ENCODE measurements around the gene PUS3.
"Not testable (repeated sequence)": the region's sequence is repeated elsewhere in the genome, so short reads cannot be mapped to it uniquely, and the experiment has no call there.

The PUS3 gene

DNA sequence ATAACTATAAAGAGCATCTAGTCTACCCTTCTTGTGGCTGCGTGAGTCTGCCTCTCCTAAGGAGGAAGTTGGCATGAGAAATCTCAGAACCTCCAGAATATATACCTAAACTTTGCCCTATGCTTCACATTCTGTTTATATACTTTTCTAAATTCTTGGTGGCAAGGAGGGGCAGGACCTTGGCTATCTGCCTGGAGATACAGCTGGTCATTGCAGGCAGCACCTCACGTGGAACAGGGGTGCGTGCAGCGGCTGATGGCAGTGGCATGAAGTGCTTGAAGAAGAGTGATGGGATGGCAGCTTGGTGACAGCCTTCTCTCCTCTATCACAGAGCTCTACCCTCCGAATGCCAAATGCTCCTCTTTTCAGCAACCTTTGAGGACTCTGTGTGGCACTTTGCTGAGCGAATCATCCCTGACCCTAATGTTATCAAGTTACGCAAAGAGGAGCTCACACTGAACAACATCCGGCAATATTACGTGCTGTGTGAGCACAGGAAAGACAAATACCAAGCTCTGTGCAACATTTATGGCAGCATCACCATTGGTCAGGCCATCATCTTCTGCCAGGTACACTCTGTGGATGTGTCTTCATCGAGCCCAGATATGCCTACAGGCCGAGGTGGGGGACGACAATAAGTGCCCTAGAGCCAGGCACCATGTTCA lies 13.8 kb upstream of the PUS3 start:
- DNase-seq: no peak

DNA sequence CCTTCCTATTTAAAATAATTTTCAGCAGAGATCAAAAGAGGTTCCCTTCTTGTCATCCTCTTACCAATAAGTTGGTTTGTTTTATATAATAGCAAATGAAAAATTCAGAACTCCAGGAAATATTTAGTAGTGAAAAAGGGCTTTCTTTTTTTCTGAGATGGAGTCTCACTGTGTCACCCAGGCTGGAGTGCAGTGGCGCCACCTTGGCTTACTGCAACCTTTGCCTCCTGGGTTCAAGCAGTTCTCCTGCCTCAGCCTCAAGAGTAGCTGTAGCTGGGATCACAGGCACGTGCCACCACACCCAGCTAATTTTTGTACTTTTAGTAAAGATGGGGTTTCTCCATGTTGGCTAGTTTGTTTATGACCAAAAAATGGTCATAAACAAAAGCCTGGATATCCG lies 11.6 kb upstream of the PUS3 start:
- DNase-seq: not testable (repeated sequence)

DNA sequence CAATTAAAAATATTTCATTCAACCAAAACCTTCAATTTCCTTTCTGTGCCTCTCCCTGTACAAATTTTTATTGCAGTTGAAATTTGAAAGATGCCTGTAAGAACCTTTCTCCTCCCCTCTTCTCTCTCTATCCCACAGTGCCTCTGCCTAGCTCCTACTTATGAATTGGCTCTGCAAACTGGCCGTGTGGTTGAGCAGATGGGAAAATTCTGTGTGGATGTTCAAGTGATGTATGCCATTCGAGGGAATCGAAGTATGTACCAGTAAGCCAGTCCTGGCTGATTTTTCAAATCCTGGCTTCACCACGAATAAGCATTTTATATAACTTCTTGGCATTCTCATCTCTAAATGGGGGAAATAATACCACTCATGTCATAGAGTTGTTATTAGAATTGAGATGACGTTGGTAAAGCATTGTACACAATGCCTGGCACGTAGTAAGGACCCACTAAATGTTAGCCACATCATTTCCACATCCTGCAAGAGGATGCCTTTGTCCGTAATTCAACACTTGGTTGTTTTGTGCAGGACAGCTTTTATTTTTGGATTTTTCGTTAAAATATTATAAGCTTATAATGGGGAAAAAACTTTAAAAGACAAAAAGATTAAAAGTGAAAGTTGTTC lies 7.3 kb upstream of the PUS3 start:
- no peak for DNase-seq

DNA sequence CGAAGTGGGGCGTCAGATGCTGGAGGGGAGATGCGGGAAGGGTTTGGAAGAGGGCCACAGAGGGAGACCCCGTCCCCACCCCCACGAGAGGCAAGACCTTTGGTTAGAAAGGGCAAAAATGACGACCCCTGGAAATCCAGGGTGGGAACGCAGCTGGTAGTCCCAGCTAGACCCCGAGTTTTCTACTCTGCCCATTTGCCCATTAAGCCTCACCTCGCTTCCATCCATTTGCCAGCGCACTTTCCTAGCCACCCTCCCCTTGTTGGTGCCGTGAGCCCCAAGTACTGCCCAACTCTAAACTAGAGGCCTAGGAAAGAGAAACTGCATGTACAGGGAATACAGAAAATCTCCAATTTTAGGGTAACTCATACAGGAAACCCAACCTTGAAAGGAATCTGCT lies 1.7 kb upstream of the PUS3 start:
- no peak for DNase-seq

DNA sequence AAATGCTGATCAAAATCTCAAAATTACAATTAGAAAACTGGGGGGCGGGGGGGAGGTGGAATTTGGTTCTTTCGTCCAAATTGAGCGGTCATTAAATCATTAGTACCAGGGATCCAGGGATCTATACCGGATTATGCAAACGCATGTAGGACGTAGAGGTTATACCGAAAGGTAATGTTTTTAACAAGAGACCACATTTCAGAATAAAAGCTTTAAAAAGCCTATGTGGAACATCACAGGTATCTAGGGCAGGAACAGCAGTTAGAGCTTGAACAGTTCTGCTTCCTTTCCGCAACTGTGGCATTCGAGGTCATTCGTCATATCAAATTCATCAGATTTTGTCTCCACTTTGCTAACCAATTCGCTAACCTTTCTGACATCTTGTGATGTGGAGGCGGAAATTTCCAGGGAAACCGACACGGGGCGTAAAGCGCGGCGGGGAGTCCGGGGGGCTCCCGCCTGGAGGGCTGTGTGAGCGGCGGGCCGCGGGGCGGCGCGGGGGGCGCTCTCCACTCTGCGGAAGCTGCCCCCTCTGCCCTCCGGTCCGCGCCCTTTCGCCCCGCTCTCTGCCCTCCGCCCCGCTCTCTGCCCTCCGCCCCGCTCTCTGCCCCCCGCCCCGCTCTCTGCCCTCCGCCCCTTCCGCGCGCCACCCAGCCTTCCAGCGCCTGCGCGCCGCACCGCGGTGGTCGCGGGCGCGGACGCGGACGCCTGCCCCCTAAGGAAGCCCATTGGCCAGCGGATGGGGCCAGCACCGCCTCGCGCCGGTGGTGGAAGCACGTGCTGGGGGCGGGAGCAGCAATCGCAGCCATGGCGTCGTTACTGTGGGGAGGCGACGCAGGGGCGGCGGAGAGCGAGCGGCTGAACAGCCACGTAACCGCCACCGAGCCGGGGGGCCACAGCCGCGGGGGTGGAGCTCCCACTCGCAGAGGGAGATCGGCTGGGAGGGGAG lies 979 bp upstream of the PUS3 start, which contains the start of gene DDX25:
DDX25 (plus strand) TSS at position 798 of the 949 bp plus-strand sequence; CDS start at position 808, 10 bp downstream.
- peak; percentile 20 to 31 for DNase-seq

DNA sequence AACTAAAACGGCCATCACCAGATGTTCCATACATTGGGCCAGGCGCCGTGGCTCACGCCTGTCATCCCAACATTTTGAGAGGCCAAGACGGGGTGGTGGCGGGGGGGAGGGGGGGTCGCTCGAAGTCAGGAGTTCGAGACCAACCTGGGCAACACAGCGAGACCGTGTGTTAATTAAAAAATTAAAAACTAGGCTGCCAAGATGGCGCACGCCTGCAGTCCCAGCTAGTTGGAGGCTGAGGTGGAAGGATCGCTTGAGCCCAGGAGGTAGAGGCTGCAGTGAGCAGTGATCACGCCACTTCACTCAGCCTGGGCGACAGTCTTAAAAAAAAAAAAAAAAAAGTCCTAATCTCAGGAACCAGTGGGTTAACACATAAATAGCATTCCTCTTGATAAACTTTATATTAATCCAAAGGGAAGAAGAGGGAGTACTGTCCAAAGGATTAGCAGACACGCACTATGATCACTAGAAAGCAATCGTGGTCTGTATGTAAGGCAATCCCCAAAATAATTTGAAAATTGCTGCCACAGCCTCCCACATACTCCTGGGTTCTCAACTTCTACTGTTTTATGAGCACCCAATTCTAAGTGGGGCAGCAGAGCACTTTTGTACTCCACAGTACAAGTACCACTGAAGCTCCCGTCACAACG lies 604 bp downstream of the PUS3 start:
- peak in 1 of 2 experiments; percentile 12 for DNase-seq

DNA sequence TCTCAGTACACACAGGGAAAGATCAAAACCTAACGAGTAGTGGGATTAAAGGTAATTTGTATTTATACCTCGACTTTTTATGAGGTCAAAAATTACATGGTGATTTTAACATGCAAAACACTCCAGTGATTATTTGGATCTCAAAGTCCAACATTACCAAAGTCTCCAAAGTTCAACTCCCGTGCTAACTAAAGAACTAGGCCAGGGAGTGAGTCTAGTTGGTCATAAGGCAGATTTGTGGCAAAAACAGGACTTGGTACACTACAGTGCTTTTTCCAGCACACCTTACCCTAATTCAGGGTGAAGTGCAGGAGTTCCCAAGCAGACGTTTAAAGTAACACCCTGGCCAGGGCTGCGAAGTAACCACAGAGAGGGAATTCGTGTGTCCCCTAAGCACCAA lies 1.1 kb downstream of the PUS3 start:
- no peak for DNase-seq

DNA sequence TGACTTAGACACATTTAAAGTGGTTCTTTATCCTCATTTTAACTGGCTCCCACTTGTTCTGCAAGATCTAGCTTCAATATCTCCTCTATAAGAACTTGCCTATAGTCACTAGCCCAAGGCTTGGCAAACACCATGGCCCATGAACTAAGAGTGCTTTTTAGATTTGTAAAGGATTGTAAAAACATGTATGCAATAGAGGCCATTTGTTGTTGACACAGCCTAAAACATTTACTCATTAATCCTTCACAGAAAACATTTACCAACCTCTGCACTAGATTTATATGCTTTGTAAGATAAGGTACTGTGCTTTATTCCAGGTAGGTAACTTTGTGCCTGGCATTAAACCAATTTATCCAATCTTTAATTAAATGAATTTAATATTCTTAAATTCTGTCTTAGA lies 10.0 kb downstream of the PUS3 start:
- DNase-seq: no peak

DNA sequence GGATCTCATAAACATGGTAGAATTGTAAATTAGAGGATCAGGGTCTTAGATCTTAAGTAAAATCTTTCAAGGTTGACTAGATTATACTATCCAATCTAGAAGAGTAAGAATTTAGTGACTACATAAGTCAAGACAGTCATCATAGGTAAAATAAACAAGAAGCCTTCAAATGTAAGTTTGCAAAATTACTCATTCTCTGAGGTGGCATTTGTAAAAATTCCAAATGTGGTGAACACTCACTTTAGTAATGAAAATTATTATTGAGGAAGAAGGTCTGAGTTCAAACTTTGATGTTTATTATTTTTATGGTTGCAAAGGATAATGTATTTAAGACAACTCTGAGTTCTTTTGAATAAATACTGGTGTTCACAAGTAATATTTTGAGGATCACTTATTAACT lies 10.9 kb downstream of the PUS3 start:
- no peak for DNase-seq

DNA sequence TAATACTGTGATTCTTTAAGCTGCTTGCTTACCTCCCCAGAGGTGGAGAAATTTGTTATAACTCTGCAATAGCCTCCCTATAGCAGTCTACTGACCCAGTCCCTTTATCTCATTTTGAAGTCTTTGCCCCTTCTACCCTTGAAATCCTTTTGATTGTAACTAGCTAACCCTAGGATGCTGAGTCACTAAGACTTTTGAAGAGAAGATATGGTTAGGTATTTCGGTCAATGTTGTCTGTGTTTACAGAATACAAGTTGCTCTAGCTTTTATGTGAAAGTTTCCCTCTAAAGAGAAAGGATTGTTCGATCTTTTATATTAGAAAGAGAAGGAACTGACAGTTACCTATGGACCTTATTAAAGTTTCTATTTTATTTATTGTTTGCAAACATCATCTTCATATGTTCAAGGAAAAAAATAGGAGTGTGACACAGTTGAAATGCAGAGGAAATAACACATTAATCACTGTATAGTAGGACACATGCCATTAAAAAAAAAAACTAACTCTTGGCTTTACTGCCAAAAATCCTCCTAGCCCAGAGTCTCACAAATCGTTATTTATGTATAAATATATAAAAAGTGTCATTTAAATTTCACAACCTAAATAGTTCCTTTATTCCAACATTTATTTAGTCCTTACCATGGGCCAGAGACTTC lies 12.4 kb downstream of the PUS3 start:
- no peak for DNase-seq

DNA sequence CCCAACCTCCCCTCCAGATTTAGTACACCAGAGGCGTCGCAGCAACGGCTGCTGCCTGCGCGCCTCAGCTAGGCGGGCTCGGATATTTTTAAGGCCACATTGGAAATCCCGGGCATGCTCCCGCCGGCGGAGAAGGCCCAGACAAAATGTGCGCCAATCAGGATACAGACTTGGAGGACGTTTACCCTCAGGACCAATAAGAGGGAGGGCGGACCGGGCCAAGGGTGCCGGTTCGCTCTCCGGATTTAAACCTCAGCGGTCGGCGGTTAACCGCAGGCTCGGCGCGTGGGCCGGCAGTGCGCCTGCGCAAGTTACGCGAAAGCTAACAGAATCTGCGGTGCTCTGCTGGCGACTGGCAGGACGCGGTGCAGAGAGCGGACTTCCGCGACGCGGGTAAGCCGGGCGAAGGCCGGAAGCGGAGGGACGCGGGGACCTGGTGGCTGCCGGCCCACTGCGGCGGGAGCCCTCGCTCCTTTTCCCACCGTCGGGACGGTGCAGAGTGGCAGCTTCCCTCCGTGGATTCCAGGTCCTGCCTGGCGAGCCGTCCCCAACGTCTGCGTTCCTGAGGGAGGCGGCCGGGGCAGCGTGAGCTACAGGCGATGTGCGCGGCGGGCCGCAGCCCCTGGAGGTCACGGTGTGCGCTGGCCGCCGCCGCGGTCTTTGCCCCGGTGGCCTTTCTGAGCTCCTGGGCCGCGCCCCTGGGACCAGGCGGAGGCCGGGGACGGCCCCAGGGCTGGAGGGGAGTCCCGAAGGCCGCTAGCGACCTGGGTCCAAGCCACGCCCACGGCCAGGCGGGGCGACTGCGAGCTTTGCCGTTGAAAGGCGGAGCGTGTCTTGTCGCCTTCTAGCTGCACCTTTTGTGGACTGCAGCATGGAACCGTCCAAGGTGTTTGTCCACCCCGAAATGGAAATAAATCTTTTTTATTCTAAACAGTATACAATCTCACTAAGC lies 15.4 kb downstream of the PUS3 start, which contains the start of gene HYLS1:
HYLS1 (plus strand) TSS at position 296 of the 952 bp plus-strand sequence. CDS start 11,701 bp downstream, outside the sequence.
- peak; percentile 90 to 94 for DNase-seq

DNA sequence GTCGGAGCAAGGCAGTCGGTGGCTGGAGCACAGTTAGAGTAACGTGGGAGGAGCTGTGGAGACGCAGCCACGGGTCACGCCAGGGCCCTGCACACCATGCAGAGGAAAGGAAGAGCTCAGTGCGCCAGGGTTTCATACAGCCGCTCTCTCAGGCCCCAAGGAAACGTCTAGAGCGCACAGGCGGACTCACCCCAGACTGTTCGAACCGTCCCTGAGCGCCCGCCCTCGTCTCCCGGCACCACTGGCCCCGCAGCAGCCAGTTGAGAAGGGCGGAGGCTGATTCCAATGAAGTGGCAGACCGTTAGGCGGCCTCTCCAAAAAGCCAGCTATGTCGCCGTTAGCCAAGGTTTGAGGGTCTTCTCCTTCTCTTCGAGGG lies 16.0 kb downstream of the PUS3 start:
- DNase-seq: no peak

DNA sequence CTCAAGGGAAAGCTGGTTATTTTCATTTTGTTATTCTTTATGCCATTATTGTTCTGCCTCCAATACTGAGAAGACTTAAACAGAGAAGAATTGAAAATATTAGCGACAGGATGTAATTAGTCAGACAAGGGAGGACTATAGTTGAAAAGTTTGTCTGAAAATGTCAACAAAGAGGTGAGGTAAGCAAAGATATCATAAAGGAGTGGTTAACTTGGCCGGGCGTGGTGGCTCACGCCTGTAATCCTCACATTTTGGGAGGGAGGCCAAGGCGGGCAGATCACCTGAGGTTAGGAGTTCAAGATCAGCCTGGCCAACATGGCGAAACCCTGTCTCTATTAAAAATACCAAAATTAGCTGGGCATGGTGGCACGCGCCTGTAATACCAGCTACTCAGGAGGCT lies 19.6 kb downstream of the PUS3 start:
- no peak for DNase-seq

DNA sequence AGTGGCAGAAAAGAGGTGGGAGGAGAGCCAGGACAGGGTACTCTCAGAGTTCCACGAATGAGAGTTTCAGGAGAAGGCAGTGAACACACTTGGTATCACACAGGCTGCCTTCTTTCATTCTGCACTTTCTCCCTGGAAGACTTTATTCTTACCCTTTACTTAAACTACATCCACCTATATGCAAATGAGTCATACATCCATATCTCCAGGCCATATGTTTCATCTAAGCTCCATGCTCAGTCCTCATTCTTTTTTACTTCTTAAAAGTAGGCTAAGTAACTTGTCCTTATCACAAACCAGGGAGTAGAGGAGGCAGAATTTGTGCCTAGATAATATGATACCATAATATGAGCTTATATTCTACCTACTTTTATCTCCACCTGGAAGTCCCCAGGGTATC lies 21.7 kb downstream of the PUS3 start:
- DNase-seq: no peak

DNA sequence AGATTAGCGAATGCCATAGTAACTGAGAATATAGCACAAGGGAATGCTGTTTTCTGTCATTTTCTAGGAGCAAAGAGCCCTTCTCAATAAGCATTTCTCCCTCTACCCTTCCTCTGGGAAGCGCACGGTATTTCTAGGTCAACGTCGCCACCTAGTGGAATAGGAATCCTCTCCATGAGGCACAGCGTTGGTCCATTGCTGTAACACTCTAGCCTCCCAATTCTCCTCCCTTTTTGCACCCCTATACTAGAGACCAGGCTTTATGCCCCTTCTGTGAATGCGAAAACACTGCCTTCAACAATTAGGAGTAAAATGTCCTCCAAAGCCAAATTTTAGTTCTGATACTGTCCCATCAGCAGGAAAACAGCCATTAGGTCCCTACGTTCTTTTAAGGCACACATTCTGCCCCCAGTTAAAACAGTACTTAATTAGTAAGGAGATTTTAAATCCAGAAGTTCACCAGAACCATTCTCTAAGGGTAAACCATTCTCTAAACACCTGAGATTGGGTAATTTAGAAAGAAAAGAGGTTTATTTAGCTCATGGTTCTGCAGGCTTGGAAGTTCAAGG lies 28.4 kb downstream of the PUS3 start:
- DNase-seq: peak; percentile 75 to 76

DNA sequence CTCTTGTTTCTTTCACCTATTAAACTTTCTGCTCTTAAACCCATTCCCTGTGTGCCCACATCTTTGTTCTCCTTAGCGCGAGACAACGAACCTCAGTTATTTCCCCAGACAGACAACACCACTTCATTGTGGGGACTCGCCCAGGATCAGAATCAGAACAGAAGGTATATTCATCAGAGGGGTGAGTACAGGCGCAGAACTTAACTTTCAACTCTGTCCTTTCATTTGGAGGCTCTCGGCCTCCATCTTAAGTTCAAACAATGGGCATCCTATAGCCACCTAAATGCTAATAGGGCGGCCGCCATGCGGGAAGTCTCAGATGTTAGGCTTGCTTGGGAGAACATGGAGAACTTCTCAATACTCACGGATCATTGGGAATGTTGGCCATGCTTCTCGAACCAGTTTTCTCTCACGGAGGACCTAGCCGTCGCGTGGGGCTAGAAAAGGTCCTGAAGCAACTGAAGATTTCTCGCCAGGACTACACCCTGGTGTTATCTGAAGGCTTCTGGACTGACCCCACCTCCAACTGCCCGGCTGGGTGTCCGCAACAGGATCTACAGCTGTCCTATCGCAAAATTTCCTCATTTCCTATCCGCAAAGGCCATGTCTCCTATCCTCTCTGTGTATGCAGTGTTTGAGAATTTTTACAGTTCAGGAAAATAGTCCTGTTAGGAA lies 29.0 kb downstream of the PUS3 start:
- no peak for DNase-seq

DNA sequence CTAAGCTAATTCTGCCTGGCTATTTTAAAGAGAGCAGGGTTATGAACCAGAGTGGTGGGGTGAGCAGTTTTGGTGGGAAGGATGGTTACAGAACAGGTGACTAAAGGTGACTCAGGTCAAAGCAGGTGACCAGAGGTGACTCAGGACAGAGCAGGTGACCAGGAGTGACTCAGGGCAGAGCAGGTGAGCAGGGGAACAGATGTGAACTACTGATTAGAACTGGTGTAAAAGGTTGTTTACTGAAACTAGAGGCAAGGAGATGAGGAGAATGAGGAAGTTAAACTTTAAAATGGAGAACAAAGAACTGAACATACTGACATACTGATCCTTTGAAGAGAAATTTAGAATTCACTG lies 30.9 kb downstream of the PUS3 start:
- DNase-seq: no peak

DNA sequence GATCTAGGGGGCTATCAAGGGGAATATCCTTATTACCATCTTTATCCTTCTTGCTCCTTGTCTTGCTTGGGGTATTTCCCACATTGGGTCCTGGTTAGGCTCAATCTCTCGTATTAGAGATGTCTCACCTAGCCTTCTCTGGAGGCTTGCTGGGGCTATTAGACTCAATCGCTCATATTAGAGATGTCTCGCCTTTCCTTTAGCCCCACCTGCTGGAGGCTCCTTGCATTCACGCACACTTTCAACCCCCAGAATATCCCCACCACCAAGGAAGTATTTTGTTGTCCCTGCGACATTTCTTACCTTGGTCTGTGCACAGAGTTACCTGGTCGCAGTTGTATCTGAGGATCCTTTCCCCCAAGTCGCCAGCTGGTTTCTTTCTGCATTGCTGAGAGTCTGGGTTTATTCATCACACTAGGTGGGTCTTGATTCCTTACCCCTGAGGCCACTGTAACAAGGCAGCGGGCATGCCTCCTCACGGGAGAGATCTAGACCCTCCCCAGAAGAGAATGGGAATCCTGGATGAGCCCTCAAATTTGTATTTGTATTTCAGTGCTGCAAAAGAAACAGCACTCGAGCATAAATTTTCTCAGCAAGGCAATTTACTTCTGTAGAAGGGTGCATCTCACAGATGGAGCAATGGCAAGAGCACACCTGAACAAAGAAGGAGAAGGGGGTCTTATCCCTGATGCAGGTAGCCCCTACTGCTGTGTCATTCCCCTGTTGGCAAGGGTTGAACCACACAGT lies 31.4 kb downstream of the PUS3 start:
- peak; percentile 21 to 43 for DNase-seq

DNA sequence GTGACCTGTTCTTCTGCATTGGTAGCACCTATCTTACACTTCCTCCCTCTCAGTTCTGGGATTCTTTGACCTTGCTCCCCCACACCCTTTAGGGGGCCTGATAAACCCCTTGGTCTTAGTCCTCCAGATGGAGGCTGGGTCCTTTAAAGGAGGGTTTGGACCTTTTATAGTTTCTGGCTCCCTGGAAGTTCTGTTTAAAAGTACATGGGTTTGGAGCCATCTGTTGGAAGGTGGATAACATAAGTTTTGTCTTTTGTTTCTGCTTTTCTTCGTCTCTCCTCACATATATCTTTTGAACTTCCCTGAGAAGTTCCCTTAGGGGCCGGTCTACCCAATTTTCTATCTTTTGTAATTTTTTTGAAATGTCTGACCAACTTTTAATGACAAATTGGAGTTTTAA lies 33.5 kb downstream of the PUS3 start:
- DNase-seq: no peak

DNA sequence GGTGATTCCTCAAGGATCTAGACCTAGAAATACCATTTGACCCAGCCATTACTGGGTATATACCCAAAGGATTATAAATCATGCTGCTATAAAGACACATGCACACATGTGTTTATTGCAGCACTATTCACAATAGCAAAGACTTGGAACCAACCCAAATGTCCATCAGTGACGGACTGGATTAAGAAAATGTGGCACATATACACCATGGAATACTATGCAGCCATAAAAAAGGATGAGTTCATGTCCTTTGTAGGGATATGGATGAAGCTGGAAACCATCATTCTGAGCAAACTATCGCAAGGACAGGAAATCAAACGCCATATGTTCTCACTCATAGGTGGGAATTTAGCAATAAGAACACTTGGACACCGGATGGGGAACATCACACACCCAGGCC lies 37.7 kb downstream of the PUS3 start:
- not testable (repeated sequence) for DNase-seq
